Smooth muscle cell (in vitro differentiated cells): Measurements from ENCODE around the gene CHCHD1. TPM values are rescaled to one million over a fixed set of nuclear protein-coding genes. Genes with fewer than 3 reads are reported as not detected.
"Not testable (repeated sequence)": the region's sequence is repeated elsewhere in the genome, so short reads cannot be mapped to it uniquely, and the experiment has no call there.

Experiments
- DNase-seq: peaks from one replicate; lab custom pipeline; 2025; ENCODE audit not compliant: unreplicated experiment; lab: John Stamatoyannopoulos, UW
- H2AFZ ChIP-seq: fragments of 200-600 bp; sonication (generic); 2 replicates; pipeline ENCODE4 v1.6.0; 2016; ENCODE audit warnings: antibody characterized with exemption, low read depth, mild to moderate bottlenecking
- H3F3A ChIP-seq: fragments of 200-600 bp; sonication (generic); 2 replicates; pipeline ENCODE4 v1.6.0; 2017; ENCODE audit warnings: antibody characterized with exemption, low read depth
- H3K27ac ChIP-seq: fragments of 200-600 bp; sonication (generic); 2 replicates; pipeline ENCODE4 v1.5.1; 2016; ENCODE audit warnings: low read depth, mild to moderate bottlenecking
- H3K27me3 ChIP-seq: fragments of 200-600 bp; sonication (generic); 2 replicates; pipeline ENCODE4 v1.6.1; 2016; ENCODE audit warnings: low read depth, mild to moderate bottlenecking
- H3K36me3 ChIP-seq: fragments of 200-600 bp; sonication (generic); 2 replicates; pipeline ENCODE4 v1.5.1; 2016; ENCODE audit warnings: low read depth
- H3K4me1 ChIP-seq: fragments of 200-600 bp; sonication (generic); 2 replicates; pipeline ENCODE4 v1.5.1; 2016; ENCODE audit warnings: low read depth
- H3K4me2 ChIP-seq: fragments of 200-600 bp; sonication (generic); 2 replicates; pipeline ENCODE4 v1.6.0; 2016; ENCODE audit warnings: mild to moderate bottlenecking
- H3K4me3 ChIP-seq: fragments of 200-600 bp; sonication (generic); 2 replicates; pipeline ENCODE4 v1.5.1; 2016; ENCODE audit warnings: mild to moderate bottlenecking
- H3K79me2 ChIP-seq: fragments of 200-600 bp; sonication (generic); 2 replicates; pipeline ENCODE4 v1.6.0; 2016; ENCODE audit warnings: low read depth, mild to moderate bottlenecking
- H3K9ac ChIP-seq: fragments of 200-600 bp; sonication (generic); 2 replicates; pipeline ENCODE4 v1.6.0; 2016; ENCODE audit warnings: low read depth
- H3K9me3 ChIP-seq: fragments of 200-600 bp; sonication (generic); replicated peaks from 2 replicates; pipeline ENCODE4 v1.5.1; 2016; ENCODE audit warnings: low read depth
- H4K20me1 ChIP-seq: fragments of 200-600 bp; sonication (generic); 2 replicates; pipeline ENCODE4 v1.6.0; 2016; ENCODE audit warnings: low read depth
- WGBS: methylation state at CpG from one replicate; pipeline ENCODE4 v1.1.7; 2016; ENCODE audit warnings: low lambda C conversion rate; 5-methylcytosine and 5-hydroxymethylcytosine counted together
- polyA plus RNA-seq: library from polyadenylated mRNA; unstranded; fragments of >200 nt; fragmentation: Nextera tagmentation; extraction: Ambion mirVana; gene quantifications from 2 replicates; pipeline ENCODE4 v1.2.1, GENCODE V29; 2016
- small RNA-seq: library from RNA; depleted of rRNA; stranded (forward); fragments of <200 nt; gene quantifications from one replicate; pipeline ENCODE3, GENCODE V24; 2014
- total RNA-seq: library from RNA; depleted of rRNA; stranded (reverse); fragments of >200 nt; gene quantifications from 2 replicates; pipeline ENCODE4 v1.2.3, GENCODE V29; 2014
- TF ChIP-seq, protein P1 (sequence below): fragments of 200-600 bp; sonication (generic); IDR thresholded peaks from 2 replicates; pipeline ENCODE4 v1.5.1; 2017; ENCODE audit warnings: borderline replicate concordance, mild to moderate bottlenecking, antibody characterized with exemption; ENCODE audit not compliant: insufficient read depth, poor library complexity, severe bottlenecking

Gene CHCHD1
- total and polyA plus RNA-seq, 2 experiments from 2014 or later: 65.9 to 68.3 TPM

DNA sequence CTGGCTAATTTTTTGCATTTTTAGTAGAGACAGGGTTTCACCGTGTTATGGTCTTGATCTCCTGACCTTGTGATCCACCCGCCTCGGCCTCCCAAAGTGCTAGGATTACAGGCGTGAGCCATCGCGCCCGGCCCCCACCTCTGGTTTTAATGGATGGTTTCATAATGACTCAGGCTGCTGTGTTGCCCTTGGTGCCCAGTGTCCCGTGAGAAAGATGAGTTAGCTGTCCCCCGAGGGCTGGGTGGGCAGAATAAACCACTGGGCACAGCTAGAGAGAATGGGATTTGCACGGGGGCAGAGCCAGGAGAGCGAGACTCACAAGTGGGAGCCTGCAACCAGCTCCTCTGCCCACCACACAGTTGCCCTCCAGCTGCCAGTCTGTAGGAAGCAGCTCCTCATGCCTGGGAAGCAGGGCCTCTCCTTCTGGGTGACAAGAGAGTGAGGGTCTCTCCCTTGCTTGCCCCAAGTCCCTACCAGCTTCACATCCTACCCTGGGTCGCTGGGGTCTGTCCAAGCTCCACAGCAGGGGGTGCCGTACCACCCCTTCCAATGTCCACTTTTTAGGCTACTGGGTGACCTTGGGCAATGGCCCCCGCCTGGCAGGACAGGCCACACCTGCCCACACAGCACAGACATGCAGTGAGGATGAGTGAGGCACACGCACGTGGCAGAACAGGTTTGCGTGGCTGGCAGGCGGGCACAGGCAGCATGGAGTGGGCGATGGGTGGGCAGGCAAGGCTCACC lies 45.7 kb downstream of the CHCHD1 start:
- Histone ChIP-seq H3F3A (no peaks in the 10 kb centered on the region), H3K79me2 (no peaks in the 10 kb centered on the region), H3K4me3 (no peak overlapping the region), H3K36me3 (no peaks in the 10 kb centered on the region), H3K4me1 (no peaks in the 10 kb centered on the region), H3K27ac (no peak overlapping the region), H3K9me3 (no peaks in the 10 kb centered on the region), H3K27me3 (no peaks in the 10 kb centered on the region), H3K9ac (no peak overlapping the region), H3K4me2 (no peak overlapping the region), H4K20me1 (no peaks in the 10 kb centered on the region), H2AFZ (no peak overlapping the region)
- no peak for DNase-seq
- TF ChIP-seq, protein P1, sequence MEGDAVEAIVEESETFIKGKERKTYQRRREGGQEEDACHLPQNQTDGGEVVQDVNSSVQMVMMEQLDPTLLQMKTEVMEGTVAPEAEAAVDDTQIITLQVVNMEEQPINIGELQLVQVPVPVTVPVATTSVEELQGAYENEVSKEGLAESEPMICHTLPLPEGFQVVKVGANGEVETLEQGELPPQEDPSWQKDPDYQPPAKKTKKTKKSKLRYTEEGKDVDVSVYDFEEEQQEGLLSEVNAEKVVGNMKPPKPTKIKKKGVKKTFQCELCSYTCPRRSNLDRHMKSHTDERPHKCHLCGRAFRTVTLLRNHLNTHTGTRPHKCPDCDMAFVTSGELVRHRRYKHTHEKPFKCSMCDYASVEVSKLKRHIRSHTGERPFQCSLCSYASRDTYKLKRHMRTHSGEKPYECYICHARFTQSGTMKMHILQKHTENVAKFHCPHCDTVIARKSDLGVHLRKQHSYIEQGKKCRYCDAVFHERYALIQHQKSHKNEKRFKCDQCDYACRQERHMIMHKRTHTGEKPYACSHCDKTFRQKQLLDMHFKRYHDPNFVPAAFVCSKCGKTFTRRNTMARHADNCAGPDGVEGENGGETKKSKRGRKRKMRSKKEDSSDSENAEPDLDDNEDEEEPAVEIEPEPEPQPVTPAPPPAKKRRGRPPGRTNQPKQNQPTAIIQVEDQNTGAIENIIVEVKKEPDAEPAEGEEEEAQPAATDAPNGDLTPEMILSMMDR: no peak
- 88% methylated on average over 19 of the region's 19 CpGs for WGBS

DNA sequence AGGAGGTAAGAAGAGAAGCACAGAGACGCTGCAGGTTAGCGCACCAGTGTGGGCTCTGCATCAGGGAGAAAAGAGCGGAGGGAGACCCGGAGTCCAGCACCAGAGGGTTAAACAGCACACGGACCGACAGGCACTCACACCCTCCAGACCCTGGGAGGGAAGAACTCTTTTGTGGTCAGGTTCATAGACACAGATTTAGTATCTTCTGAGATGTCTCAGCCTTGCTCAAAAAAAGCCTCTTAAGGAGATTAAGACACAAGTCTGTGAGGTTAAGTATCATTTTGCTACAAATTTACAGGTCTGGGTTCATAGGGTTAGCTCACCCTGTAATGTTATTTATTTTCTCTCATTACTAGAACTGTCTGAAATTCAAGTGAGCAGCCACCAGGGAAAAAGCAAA lies 46.3 kb downstream of the CHCHD1 start:
- Histone ChIP-seq H3F3A (no peaks in the 10 kb centered on the region), H3K79me2 (no peaks in the 10 kb centered on the region), H3K27me3 (no peaks in the 10 kb centered on the region), H3K4me2 (no peak overlapping the region), H3K27ac (no peak overlapping the region), H2AFZ (no peak overlapping the region), H3K4me3 (no peak overlapping the region), H4K20me1 (no peaks in the 10 kb centered on the region), H3K9ac (no peak overlapping the region), H3K4me1 (no peaks in the 10 kb centered on the region), H3K36me3 (no peaks in the 10 kb centered on the region), H3K9me3 (no peaks in the 10 kb centered on the region)
- WGBS: 84% methylated on average over 6 of the region's 6 CpGs
- no peak for DNase-seq
- TF ChIP-seq, protein P1: no peak

DNA sequence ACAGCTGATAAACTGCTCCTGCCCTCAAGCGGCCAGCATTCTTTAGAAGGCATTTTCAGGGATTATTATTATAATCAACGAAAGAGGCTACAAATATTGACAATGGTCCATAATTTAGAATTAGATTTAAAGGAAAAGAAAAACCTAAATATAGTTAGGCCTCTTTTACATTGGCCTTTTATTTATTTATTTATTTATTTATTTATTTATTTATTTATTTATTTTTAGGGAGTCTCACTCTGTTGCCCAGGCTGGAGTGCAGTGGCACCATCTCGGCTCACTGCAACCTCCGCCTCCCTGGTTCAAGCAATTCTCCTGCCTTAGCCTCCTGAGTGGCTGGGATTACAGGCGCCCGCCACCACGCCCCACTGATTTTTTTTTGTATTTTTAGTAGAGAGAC lies 47.2 kb downstream of the CHCHD1 start:
- not testable (repeated sequence) for H3K9me3 ChIP-seq, DNase-seq, H2AFZ ChIP-seq, H3K27me3 ChIP-seq, H3K79me2 ChIP-seq, H3K4me1 ChIP-seq, H3F3A ChIP-seq, H3K4me2 ChIP-seq, H3K36me3 ChIP-seq, H3K4me3 ChIP-seq, H3K27ac ChIP-seq, H3K9ac ChIP-seq, H4K20me1 ChIP-seq
- 97% methylated on average over 7 of the region's 7 CpGs for WGBS

Small RNAs within 50 kb of the gene (small RNA-seq; reads per million reads assigned to genes)
- 0.32 reads per million, percentile 7 among the genes with 10 or more reads in this experiment for gene AC022400.4
- gene AC022400.9: 0.11 reads per million
- gene ZSWIM8-AS1: not detected

Other genes starting within 250 kb of the CHCHD1 start
- 8.2 and 10.2 TPM in 2 replicates for gene USP54, start 190.7 kb upstream of the CHCHD1 start, total RNA-seq
- 3.1 and 6.8 TPM in 2 replicates for gene USP54, start 190.7 kb upstream of the CHCHD1 start, polyA plus RNA-seq
- gene MYOZ1, start 140.6 kb upstream of the CHCHD1 start, total RNA-seq: 2.4 and 3.9 TPM in 2 replicates
- gene MYOZ1, start 140.6 kb upstream of the CHCHD1 start, polyA plus RNA-seq: 1.7 and 5.6 TPM in 2 replicates
- not detected in 2 replicates for gene SYNPO2L, start 126.0 kb upstream of the CHCHD1 start, total RNA-seq
- gene SYNPO2L, start 126.0 kb upstream of the CHCHD1 start, polyA plus RNA-seq: 0.18 and 0.25 TPM in 2 replicates
- gene AGAP5, start 83.9 kb upstream of the CHCHD1 start, total RNA-seq: 4.1 and 7.8 TPM in 2 replicates
- 1.4 and 3.2 TPM in 2 replicates for gene AGAP5, start 83.9 kb upstream of the CHCHD1 start, polyA plus RNA-seq
- gene SEC24C, start 37.7 kb upstream of the CHCHD1 start, total RNA-seq: 50.3 and 54.7 TPM in 2 replicates
- 36.4 and 41.5 TPM in 2 replicates for gene SEC24C, start 37.7 kb upstream of the CHCHD1 start, polyA plus RNA-seq
- gene ZSWIM8, start 3.6 kb downstream of the CHCHD1 start, total RNA-seq: 44.8 and 83.9 TPM in 2 replicates
- 48.3 and 66.9 TPM in 2 replicates for gene ZSWIM8, start 3.6 kb downstream of the CHCHD1 start, polyA plus RNA-seq
- gene NDST2, start 29.6 kb downstream of the CHCHD1 start, total RNA-seq: 12.4 and 13.3 TPM in 2 replicates
- gene NDST2, start 29.6 kb downstream of the CHCHD1 start, polyA plus RNA-seq: 11.1 and 15.2 TPM in 2 replicates
- 10.5 and 10.8 TPM in 2 replicates for gene CAMK2G, start 92.5 kb downstream of the CHCHD1 start, total RNA-seq
- gene CAMK2G, start 92.5 kb downstream of the CHCHD1 start, polyA plus RNA-seq: 2.2 and 4.0 TPM in 2 replicates
- gene PLAU, start 129.1 kb downstream of the CHCHD1 start, total RNA-seq: 4.1 and 10.7 TPM in 2 replicates
- gene PLAU, start 129.1 kb downstream of the CHCHD1 start, polyA plus RNA-seq: 9.2 and 28.9 TPM in 2 replicates
- gene VCL, start 216.1 kb downstream of the CHCHD1 start, total RNA-seq: 187 and 190 TPM in 2 replicates
- 128 TPM in 2 replicates for gene VCL, start 216.1 kb downstream of the CHCHD1 start, polyA plus RNA-seq